WI38 (cell line): Measurements from ENCODE around the gene MPPE1.

Source experiments
- H3K4me3 ChIP-seq: 2 replicates; pipeline ENCODE4 v1.5.1; 2011; ENCODE audit warnings: low read depth, mild to moderate bottlenecking, control low read depth, low read length
- CTCF ChIP-seq: IDR thresholded peaks from 2 replicates; pipeline ENCODE4 v1.5.1; 2012; ENCODE audit warnings: low read depth, mild to moderate bottlenecking, control low read depth, low read length

The MPPE1 gene

GRCh38 chr18:11877497-11878135 lies 30.5 kb downstream of the MPPE1 start:
- TF ChIP-seq CTCF = no peak
- no peak overlapping the region for H3K4me3 ChIP-seq

DNA sequence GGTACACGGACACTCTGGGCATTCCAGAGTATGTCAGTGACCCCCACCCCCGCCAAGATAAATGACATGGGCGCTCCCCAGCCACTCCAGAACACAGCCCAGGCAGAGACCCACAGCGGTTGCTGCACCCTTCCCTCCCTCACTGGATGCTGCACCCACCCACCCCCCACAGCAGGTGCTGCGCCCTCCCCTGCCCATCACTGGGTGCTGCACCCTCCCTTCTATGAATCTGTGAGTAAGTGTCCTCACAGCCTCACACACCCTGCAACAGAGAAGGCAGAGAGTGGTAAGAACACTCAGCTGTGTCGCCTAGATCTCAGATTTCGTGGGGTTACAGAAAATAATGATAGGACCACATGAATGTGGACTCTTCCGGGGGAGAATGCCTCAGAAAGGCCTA lies 33.4 kb downstream of the MPPE1 start:
- no peak for TF ChIP-seq CTCF

GRCh38 chr18:11873670-11874340 lies 34.3 kb downstream of the MPPE1 start:
- no peak overlapping the region for H3K4me3 ChIP-seq

More for the DNA sequence above, 33.4 kb downstream of the MPPE1 start:
- H3K4me3 ChIP-seq = no peak overlapping the region

GRCh38 chr18:11872479-11873136 lies 35.5 kb downstream of the MPPE1 start:
- no peak overlapping the region for H3K4me3 ChIP-seq
- peak; percentile 60 for TF ChIP-seq CTCF

More at GRCh38 chr18:11873670-11874340, 34.3 kb downstream of the MPPE1 start:
- no peak for TF ChIP-seq CTCF

DNA sequence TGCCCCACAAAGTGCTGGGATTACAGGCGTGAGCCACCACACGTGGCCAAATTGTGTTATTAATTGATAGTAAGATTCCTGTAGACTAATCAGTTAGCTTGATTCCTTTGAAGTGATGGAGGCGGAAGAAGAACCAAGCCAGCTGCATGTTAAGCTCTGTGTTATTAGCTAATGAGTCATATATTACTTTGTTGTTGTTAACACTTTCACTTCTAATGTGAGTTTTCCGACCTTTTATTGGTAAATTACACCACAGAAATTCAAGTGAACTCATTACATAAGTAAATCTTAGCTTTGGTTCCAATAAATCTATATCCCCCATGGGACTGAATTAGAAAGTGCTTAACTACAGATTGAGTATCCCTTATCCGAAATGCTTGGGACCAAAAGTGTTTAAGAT lies 36.6 kb downstream of the MPPE1 start:
- H3K4me3 ChIP-seq = no peak overlapping the region
- no peak for TF ChIP-seq CTCF

DNA sequence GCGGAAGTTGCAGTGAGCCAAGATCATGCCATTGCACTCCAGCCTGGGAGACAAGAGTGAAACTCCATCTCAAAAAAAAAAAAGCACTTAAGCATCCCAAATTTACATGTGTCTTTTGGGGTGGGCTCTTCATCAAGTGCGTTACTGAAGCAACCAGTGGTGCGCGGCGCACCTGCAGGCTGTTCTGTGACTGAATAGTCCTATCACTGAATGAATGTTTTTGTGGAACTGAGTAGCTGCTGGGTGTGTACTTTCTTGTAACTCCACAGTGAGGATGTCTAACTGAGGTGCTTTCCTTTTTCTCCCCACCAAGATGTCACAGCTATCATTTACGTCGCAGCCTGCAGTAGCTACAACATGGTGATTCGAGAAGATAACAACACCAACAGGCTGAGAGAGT lies 39.9 kb downstream of the MPPE1 start:
- H3K4me3 ChIP-seq = no peak overlapping the region
- no peak for TF ChIP-seq CTCF

DNA sequence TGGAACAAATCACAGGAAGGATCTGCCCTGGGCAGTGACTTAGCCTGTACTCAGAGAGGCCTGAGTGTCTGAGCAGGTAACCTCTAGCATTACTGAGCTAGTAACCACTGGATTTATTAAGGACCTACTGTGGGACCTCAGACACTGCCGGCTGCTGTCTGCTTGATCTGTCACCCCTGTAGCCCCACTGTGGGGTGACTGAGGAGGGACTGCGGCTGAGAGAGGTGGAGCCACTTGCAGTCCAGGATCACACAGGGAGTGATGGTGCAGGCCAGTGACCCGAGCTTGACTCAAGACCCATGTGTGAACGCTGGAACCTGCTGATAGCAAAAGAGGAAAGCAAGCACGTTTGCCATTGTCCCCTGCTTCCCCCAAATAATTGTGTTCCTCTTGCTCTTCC lies 41.4 kb downstream of the MPPE1 start:
- no peak for TF ChIP-seq CTCF
- H3K4me3 ChIP-seq = no peak overlapping the region
